Activated CD8-positive, alpha-beta memory T cell treated with anti-CD3 and anti-CD28 coated beads, Interleukin-2, amount 10 ng/mL, durations not matched to agents 7 days and 5 days (primary cell): ENCODE results near the gene SLC6A18. TPM values are rescaled to one million over a fixed set of nuclear protein-coding genes. Genes with fewer than 3 reads are reported as not detected.

Experiments
- ATAC-seq: fragments of 150-1000 bp; cut with Tn5 transposase; one replicate; pipeline ENCODE4 v1.10.0; 2021; ENCODE audit warnings: moderate library complexity
- CTCF ChIA-PET: fragments of 350-600 bp; sonication (Branson Sonifier 250); formaldehyde crosslinking; loops from one replicate; lab custom pipeline; 2021; ENCODE audit warnings: antibody characterized with exemption; lab: Charles Lee
- DNase-seq: peaks from one replicate; pipeline ENCODE4 v3.0.0-alpha.2; 2020
- H3K27ac Mint-ChIP-seq: one replicate; pipeline ENCODE4 v1.8.0; 2021; ENCODE audit warnings: mild to moderate bottlenecking, mixed read lengths
- H3K27me3 Mint-ChIP-seq: one replicate; pipeline ENCODE4 v1.8.0; 2021; ENCODE audit warnings: mixed read lengths
- H3K36me3 Mint-ChIP-seq: one replicate; pipeline ENCODE4 v1.8.0; 2021; ENCODE audit warnings: mild to moderate bottlenecking, mixed read lengths
- H3K4me1 Mint-ChIP-seq: one replicate; pipeline ENCODE4 v1.8.0; 2021; ENCODE audit warnings: mixed read lengths
- H3K4me3 Mint-ChIP-seq: one replicate; pipeline ENCODE4 v1.8.0; 2021; ENCODE audit warnings: mild to moderate bottlenecking, moderate library complexity, mixed read lengths
- H3K9me3 Mint-ChIP-seq: one replicate; pipeline ENCODE4 v1.8.0; 2022; ENCODE audit warnings: low read depth, mixed read lengths
- total RNA-seq, 2 experiments: library from RNA; stranded (reverse); gene quantifications; one replicate each; pipeline ENCODE4 v1.2.3, GENCODE V29; 2021

Gene SLC6A18
- total RNA-seq, 2 experiments from 2014 or later, result not detected

DNA sequence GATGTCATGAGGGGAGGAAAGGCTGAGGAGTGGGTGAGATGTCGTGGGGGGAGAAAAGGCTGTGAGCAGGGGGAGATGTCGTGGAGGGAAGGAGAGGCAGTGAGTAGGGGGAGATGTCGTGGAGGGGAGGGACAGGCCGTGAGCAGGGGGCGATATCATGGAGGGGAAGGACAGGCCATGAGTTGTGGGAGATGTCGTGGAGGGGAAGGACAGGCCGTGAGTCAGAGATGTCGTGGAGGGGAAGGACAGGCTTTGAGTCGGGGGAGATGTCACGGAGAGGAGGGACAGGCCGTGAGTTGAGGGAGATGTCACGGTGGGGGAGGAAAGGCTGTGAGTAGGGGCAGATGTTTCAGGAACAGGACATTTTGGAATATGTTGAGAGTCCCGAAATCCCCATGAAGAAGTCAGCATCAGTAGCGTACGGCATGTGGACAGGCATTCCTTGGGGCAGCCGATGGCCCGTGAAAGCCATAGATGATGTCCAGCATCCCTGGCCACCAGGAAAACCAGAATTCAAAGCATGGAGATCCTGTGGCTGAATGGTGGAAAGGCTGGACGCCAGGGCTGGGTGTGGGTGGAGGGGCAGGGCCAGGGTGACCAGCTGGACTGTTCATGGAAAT is 32.1 kb upstream of the SLC6A18 start:
- CTCF ChIA-PET, result no interaction called here
- DNase-seq (no peak), ATAC-seq (no peak)
- Mint-ChIP-seq H3K4me3 (no peak overlapping the region), H3K9me3 (no peaks in the 10 kb centered on the region), H3K4me1 (no peaks in the 10 kb centered on the region), H3K27me3 (peaks cover 25% of the 10 kb centered on the region), H3K27ac (no peak overlapping the region), H3K36me3 (no peaks in the 10 kb centered on the region)

DNA sequence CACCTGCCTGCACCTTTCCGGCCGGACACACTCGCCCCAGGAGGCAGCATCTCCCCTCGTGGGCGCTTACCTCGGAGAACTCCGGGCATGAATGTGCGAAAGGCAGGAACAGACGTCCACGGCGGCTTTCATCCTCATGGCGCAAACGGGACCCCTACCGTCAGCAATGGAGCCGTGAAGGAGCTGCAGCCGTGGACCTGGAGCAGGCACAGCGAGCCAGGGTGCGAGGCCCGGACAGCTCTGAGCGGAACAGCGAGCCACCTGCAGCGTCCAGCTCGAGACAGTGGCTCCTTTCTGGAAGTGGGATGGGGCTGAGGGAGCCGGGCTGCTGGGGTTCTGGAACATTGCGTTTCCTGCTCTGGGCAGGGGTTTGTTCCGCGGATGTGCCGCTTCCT is 31.6 kb upstream of the SLC6A18 start:
- CTCF ChIA-PET, result no interaction called here
- DNase-seq, result no peak

DNA sequence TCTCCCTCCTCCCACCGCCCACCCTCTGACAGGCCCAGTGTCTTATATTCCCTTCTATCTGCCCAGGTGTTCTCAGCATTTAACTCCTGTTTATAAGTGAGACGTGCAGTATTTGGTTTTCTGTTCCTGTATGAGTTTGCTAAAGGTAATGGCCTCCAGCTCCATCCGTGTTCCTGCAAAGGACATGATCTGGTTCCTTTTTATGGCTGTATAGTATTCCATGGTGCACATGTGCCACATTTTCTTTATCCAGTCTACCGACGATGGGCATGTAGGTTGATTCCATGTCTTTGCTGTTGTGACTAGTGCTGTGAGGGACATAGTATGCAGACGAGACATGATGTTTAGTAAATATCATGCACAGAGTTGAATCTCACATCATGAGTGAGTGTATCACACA is 30.8 kb upstream of the SLC6A18 start:
- Mint-ChIP-seq H3K27me3 (peaks cover 15% of the 10 kb centered on the region), H3K27ac (no peak overlapping the region)
- ATAC-seq, result no peak

More for the DNA sequence above, 31.6 kb upstream of the SLC6A18 start:
- no peak overlapping the region for H3K27ac Mint-ChIP-seq
- peaks cover 22% of the 10 kb centered on the region for H3K27me3 Mint-ChIP-seq
- no peaks in the 10 kb centered on the region for H3K9me3 Mint-ChIP-seq
- no peak for ATAC-seq
- H3K36me3 Mint-ChIP-seq, result no peaks in the 10 kb centered on the region
- no peak overlapping the region for H3K4me3 Mint-ChIP-seq
- no peaks in the 10 kb centered on the region for H3K4me1 Mint-ChIP-seq

DNA sequence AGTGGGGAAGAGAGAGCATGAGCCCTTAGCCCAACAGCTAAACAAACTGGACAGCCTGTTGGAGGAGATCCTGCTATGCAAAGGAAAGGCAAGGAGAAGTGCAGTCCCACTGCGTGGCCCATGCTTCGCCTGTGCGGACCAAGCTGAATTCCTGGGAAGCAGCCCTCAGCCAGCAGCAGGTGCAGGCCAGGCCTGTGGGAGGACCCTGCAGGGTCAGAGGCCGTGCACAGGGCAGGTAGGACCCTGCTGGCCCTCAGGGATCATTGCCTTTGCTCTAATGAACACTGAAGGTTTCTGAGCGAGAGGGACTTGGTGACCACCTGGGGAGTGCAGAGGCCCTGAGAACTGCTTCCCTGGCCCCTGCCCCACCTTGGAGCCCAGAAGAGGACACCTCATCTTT is 29.7 kb upstream of the SLC6A18 start:
- H3K36me3 Mint-ChIP-seq, result no peaks in the 10 kb centered on the region
- H3K27ac Mint-ChIP-seq, result no peak overlapping the region
- H3K27me3 Mint-ChIP-seq, result peaks cover 10% of the 10 kb centered on the region
- no peaks in the 10 kb centered on the region for H3K4me1 Mint-ChIP-seq
- CTCF ChIA-PET, result no interaction called here
- H3K4me3 Mint-ChIP-seq, result no peak overlapping the region
- ATAC-seq, result no peak
- DNase-seq, result no peak
- no peaks in the 10 kb centered on the region for H3K9me3 Mint-ChIP-seq

More for the DNA sequence above, 30.8 kb upstream of the SLC6A18 start:
- no peak overlapping the region for H3K4me3 Mint-ChIP-seq
- no peaks in the 10 kb centered on the region for H3K36me3 Mint-ChIP-seq
- DNase-seq, result no peak
- no peaks in the 10 kb centered on the region for H3K4me1 Mint-ChIP-seq
- H3K9me3 Mint-ChIP-seq, result no peaks in the 10 kb centered on the region
- CTCF ChIA-PET, result no interaction called here

DNA sequence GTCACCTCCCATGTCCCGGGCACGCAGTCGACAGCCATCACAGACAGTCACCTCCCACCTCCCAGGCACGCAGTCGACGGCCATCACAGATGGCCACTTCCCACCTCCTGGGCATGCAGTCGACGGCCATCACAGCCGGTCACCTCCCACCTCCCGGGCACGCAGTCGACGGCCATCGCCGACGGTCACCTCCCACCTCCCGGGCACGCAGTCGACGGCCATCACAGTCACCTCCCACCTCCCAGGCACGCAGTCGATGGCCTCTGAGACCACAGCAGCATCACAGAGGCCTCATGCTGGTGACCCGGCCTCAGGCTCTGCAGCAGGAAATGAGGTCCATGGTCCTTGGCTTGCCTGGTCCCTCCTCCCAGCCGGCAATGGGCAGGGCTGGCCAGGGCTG is 29.3 kb upstream of the SLC6A18 start:
- DNase-seq, result no peak
- Mint-ChIP-seq H3K36me3 (no peaks in the 10 kb centered on the region), H3K27me3 (peaks cover 5% of the 10 kb centered on the region), H3K9me3 (no peaks in the 10 kb centered on the region), H3K4me1 (no peaks in the 10 kb centered on the region), H3K4me3 (no peak overlapping the region), H3K27ac (no peak overlapping the region)
- CTCF ChIA-PET, result no interaction called here
- ATAC-seq, result no peak

DNA sequence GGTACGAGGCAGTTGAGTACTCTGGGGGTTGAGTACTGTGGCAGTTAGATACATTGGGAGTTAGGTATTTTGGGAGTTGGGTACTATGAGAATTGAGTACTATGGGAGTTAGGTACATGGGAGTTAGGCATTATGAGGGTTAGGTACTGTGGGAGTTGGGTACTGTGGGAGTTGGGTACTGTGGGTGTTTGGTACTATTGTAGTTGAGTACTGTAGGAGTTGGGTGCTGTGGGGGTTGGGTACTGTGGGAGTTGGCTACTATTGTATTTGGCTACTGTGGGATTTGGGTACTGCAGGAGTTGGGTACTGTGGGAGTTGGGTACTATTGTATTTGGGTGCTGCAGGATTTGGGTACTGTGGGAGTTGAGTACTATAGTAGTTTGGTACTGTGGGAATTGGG is 28.6 kb upstream of the SLC6A18 start:
- DNase-seq (no peak), ATAC-seq (no peak)
- Mint-ChIP-seq H3K4me1 (no peaks in the 10 kb centered on the region), H3K27me3 (peaks cover 4% of the 10 kb centered on the region), H3K27ac (no peak overlapping the region), H3K9me3 (no peaks in the 10 kb centered on the region), H3K36me3 (no peaks in the 10 kb centered on the region), H3K4me3 (no peak overlapping the region)
- CTCF ChIA-PET, result no interaction called here

DNA sequence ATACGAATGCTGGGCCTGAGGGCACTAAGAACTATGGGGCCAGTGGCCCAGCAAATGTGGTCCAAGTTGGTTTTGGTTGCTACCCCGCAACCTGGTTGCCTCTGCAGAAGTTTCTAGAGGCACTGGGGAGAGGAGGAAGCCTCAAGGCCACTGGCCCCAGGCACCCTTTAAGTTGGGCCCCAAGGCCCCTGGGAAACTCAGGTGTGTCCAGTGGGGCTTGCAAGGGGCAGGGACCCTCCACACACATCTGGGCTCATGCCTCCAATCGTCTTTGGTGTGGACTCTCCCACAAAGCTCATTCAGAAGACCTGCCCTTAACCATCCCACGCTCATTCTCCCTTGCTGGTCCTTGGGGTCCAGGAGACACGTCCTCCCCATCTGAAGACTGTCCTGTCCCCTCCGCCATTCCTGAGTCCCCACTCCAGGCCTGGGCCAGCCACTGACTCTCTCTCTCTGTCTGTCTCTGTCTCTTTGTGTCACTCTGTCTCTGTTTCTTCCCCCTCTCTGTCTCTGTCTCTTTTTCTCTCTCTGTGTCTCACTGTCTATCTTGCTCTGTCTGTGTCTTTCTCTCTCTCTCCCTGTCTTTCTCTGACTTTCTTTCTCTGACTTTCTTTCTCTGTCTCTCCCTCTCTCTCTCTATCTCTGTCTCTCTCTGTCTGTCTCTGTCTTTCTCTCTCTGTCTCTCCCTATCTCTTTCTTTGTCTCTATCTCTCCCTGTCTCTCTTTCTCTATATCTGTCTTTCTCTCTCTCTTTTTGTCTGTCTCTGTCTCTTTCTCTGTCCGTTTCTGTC is 27.1 kb upstream of the SLC6A18 start:
- no peak overlapping the region for H3K4me3 Mint-ChIP-seq
- no peaks in the 10 kb centered on the region for H3K4me1 Mint-ChIP-seq
- H3K27ac Mint-ChIP-seq, result no peak overlapping the region
- H3K27me3 Mint-ChIP-seq, result peaks cover 4% of the 10 kb centered on the region
- ATAC-seq (no peak), DNase-seq (no peak)
- CTCF ChIA-PET, result no interaction called here
- H3K36me3 Mint-ChIP-seq, result no peaks in the 10 kb centered on the region
- no peaks in the 10 kb centered on the region for H3K9me3 Mint-ChIP-seq

DNA sequence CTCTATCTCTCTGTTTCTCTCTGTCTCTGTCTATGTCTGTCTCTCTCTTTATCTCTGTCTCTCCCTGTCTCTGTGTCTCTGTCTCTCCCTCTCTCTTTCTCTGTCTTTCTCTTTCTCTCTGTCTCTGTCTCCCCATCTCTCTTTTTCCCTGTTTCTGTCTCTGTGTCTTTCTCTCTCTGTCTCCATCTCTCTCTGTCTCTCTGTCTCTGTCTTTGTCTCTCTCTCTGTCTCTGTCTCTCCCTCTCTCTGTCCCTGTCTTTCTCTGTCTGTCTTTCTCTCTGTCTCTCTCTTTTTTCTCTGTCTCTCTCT is 25.9 kb upstream of the SLC6A18 start:
- CTCF ChIA-PET, result no interaction called here
- Mint-ChIP-seq H3K27ac (no peak overlapping the region), H3K27me3 (peaks cover 4% of the 10 kb centered on the region)

DNA sequence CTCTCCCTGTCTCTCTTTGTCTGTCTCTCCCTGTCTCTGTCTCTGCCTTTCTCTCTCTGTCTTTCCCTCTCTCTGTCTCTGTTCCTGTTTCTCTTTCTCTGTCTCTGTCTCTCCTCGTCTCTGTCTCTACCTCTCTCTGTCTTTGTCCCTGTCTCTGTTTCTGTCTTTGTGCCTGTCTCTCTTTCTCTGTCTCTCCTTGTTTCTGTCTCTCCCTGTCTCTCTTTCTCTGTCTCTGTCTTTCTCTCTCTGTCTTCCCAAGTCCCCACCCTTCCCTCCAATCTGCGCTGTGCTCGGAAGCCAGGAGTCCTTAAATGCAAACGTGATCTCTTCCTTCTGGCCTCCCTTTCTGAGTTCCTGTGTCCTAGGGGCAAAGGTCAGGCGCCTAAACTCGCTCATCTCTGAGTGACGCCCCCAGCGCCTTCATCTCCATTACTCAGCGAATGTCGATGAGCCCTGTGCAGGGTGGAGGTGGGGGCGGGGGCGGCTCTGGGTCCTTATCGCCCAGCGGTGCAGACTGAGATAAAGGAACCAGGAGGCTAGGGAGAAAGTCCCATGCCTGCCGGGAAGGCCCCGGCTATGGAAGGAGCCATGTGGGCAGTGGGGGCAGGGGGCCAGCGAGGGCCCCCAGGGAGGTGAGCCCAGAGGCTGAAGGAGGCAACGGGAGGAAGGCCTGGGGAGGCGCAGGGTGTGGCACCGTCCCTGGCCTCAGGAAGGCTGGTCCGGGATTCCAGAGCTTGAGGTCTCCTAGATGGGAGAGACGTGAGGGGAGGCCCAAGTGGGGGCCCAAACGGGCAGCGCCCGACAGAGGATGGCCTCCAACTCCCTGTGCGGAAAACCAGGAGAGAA is 25.3 kb upstream of the SLC6A18 start:
- Mint-ChIP-seq H3K9me3 (no peaks in the 10 kb centered on the region), H3K4me3 (no peak overlapping the region), H3K27me3 (peaks cover 6% of the 10 kb centered on the region), H3K27ac (no peak overlapping the region), H3K4me1 (no peaks in the 10 kb centered on the region), H3K36me3 (no peaks in the 10 kb centered on the region)
- DNase-seq (no peak), ATAC-seq (no peak)
- CTCF ChIA-PET, result no interaction called here

More for the DNA sequence above, 25.9 kb upstream of the SLC6A18 start:
- Mint-ChIP-seq H3K36me3 (no peaks in the 10 kb centered on the region), H3K9me3 (no peaks in the 10 kb centered on the region), H3K4me3 (no peak overlapping the region), H3K4me1 (no peaks in the 10 kb centered on the region)
- DNase-seq (no peak), ATAC-seq (no peak)

DNA sequence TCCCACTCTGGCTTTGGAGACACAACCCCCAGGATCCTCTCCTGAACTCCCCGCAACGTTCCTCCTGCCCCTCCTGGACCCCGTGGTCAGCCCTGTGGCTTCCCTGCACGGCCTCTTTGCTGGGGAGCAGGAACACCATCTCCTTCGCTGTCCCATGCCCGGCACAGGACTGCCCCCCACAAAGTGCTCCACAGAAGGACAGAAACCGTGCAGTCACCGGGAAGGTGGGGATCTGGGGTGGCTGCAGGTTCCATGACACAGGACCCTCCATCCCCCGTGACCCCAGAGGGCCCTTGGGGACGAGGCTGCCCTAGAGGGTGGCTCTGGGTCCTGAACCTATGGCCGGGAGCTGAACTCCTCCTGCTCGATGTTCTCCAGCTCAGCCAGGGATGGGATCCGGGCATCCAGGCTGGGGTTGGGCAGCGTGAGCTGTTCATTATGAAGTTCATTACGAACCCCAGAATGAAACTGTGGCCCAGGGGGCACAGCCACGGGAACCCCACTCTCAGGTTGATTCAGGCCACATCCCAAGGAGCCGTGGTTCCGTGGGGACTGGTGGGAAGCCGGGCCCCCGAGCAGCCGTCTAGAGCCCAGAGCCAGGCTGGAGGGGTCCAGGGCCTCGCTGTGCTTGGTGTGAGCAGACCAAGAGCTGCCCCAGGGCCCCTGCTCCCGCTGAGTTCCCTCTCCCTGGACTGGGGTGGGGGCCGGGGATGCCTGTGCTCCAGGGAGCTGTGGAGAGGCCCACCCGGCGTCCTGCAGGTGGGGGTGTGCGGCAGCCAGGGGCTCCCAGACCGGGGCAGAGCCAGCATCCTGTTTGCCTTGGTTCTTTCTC is 24.5 kb upstream of the SLC6A18 start:
- CTCF ChIA-PET, result no interaction called here
- Mint-ChIP-seq H3K27me3 (peaks cover 14% of the 10 kb centered on the region), H3K4me1 (no peaks in the 10 kb centered on the region), H3K9me3 (no peaks in the 10 kb centered on the region), H3K27ac (no peak overlapping the region), H3K4me3 (no peak overlapping the region), H3K36me3 (no peaks in the 10 kb centered on the region)
- ATAC-seq (no peak), DNase-seq (no peak)

DNA sequence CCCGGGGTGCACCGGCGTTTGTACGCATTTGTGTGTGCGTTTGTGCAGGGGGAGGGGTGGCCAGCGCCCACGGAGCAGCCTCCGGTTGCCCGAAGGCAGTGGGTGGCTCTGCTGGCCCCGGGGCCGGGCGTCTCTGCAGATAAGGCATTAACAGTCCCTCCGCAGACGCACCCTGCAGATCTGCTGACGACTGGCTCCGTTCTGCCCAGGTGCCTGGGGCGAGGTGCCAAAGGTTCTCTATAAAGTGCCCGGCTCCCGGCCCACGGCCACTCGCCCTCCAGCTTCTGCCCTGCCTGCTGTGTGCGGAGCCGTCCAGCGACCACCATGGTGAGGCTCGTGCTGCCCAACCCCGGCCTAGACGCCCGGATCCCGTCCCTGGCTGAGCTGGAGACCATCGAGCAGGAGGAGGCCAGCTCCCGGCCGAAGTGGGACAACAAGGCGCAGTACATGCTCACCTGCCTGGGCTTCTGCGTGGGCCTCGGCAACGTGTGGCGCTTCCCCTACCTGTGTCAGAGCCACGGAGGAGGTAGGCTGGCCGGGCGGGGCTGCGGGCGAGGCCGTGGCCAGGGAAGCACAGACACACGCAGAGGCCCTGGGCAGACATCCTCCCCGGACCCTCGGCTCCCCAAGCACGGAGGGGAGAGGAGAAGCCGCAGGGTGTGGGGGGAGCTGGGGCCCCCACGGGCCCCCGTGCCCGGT is 23.7 kb upstream of the SLC6A18 start, which contains the start of gene SLC6A19:
Gene SLC6A19, plus strand, starts transcription at position 269 of the 699 bp plus-strand sequence. Its CDS starts 56 bp downstream, at position 325.
- Mint-ChIP-seq H3K27ac (no peak within 1 kb of the TSS), H3K4me3 (no peak within 1 kb of the TSS), H3K4me1 (no peaks in the 10 kb centered on the region), H3K36me3 (no peaks in the 10 kb centered on the region), H3K9me3 (no peaks in the 10 kb centered on the region), H3K27me3 (peaks cover 11% of the 10 kb centered on the region)
- CTCF ChIA-PET, result no interaction called here
- no peak for ATAC-seq
- DNase-seq, result no peak

DNA sequence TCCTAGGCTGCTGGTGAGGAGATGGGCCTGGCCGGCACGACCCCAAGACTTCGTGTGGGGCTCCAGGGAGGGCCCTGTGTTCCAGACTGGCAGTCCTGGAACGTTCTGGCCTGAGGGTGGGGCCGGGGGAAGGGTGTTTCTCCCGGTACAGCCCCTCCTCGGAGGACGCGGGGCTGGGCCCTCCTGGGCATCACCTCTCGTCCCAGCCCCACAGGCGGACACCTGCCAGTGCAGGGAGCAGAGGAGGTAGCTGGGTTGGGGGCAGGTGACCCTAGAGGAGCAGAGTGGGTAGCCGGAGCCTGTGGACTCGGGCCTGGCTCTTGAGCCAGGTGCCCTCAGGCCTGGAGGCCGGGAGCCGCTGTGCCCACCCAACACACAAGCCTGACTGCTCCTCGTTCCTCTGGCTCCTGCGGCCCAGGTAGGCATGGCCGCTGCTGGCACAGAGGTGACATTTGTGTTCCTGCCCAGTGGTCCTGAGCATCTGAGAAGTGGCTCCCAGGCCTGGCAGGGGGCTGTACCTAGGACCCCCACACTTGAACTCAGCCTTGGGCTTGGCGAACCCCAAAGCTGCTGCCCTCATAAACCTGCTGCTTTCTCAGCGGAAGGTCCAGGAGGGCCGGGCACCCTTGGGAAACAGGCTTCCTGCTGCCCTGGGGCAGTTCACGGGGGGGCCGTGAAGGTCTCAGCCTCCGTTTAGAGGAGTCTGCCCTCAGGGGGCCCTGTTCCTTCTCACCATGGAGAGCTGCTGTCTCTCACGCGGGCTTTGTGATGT is 23.0 kb upstream of the SLC6A18 start:
- H3K9me3 Mint-ChIP-seq, result no peaks in the 10 kb centered on the region
- H3K27me3 Mint-ChIP-seq, result peaks cover 10% of the 10 kb centered on the region
- H3K4me3 Mint-ChIP-seq, result no peak overlapping the region
- DNase-seq, result no peak
- no peak overlapping the region for H3K27ac Mint-ChIP-seq
- CTCF ChIA-PET, result no interaction called here
- ATAC-seq, result no peak
- no peaks in the 10 kb centered on the region for H3K36me3 Mint-ChIP-seq
- H3K4me1 Mint-ChIP-seq, result no peaks in the 10 kb centered on the region
